Immature natural killer cell (primary cell): ENCODE measurements around the gene ATP6V0E1. TPM values are rescaled to one million over a fixed set of nuclear protein-coding genes. Genes with fewer than 3 reads are reported as not detected.
"Not testable (repeated sequence)": the region's sequence is repeated elsewhere in the genome, so short reads cannot be mapped to it uniquely, and the experiment has no call there.

Source experiments
- DNase-seq, 3 donors: peaks; one replicate each; pipeline ENCODE4 v3.0.0; 2022; ENCODE audit warnings: mixed read lengths in 1 of 3
- H3K27ac Mint-ChIP-seq, 6 donors: one replicate each; pipeline ENCODE4 v1.8.0; 2020; ENCODE audit warnings: mixed read lengths in 6 of 6, mild to moderate bottlenecking in 5 of 6, inconsistent platforms in 4 of 6, moderate library complexity in 3 of 6
- H3K27me3 Mint-ChIP-seq, 3 donors: one replicate each; pipeline ENCODE4 v1.8.0; 2020 to 2021; ENCODE audit warnings: low read depth in 3 of 3, mild to moderate bottlenecking in 3 of 3, mixed read lengths in 3 of 3, moderate library complexity in 3 of 3, inconsistent platforms in 1 of 3
- H3K36me3 Mint-ChIP-seq, 3 donors: one replicate each; pipeline ENCODE4 v1.8.0; 2020; ENCODE audit warnings: mixed read lengths in 3 of 3, inconsistent platforms in 2 of 3, mild to moderate bottlenecking in 2 of 3
- H3K4me1 Mint-ChIP-seq, 2 donors: one replicate each; pipeline ENCODE4 v1.8.0; 2020; ENCODE audit warnings: inconsistent platforms in 2 of 2, mild to moderate bottlenecking in 2 of 2, mixed read lengths in 2 of 2, moderate library complexity in 1 of 2
- H3K4me3 Mint-ChIP-seq, 5 donors: one replicate each; pipeline ENCODE4 v1.8.0; 2020; ENCODE audit warnings: mild to moderate bottlenecking in 5 of 5, mixed read lengths in 5 of 5, inconsistent platforms in 3 of 5, moderate library complexity in 3 of 5
- H3K9me3 Mint-ChIP-seq, 6 donors: one replicate each; pipeline ENCODE4 v1.8.0; 2020; ENCODE audit warnings: mild to moderate bottlenecking in 6 of 6, mixed read lengths in 6 of 6, inconsistent platforms in 4 of 6, moderate library complexity in 3 of 6
- polyA plus RNA-seq, 3 donors: library from polyadenylated mRNA; unstranded; fragments of 300-500 nt; fragmentation: Illumina TruSeq; gene quantifications; one replicate each; pipeline ENCODE4 v1.2.3, GENCODE V29; 2021

Gene ATP6V0E1
- polyA plus RNA-seq, 3 donors from 2014 or later = 474 to 487 (median 485) TPM

DNA sequence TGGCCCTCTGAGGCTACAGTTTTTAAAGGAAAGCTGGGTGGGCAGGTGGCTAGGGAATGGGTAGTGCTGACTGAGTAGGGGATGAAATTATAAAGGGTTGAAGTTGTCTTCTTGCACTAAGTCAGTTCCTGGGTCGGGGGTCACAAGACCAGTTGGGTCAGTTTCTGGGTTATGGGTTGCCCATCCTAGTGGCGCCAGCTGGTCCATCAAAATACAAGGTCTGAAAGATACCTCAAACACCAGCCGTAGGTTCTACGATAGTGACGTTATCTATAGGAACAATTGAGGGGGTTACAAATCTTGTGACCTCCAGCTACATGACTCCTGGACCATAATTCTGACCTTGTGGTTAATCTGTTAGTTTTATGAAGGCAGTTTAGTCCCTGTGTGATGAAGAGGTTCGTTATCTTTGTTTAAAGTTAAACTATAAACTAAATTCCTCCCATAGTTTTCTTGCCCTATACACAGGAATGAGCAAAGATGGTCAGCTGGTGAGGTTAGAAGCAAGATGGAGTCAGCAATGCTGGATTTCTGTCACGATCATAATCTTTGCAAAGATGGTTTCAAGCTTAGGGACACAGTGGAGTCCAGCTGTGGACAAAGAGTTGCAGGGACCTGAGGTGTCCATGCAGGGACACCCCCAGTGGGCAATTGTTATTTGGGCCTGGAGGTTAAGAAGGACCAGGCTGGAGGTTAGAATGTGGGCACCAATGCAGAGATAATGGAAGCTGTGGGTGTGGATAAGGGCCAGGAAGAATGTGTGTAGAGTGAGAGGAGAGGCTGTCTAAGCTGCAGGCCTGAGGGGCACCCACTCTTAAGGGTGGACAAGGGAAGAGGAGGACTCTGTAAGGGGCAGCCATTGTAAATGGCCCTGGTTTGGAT, 58.6 kb downstream of the ATP6V0E1 start:
- H3K36me3 Mint-ChIP-seq = no peaks in the 10 kb centered on the region
- H3K4me3 Mint-ChIP-seq = no peak overlapping the region
- DNase-seq = no peak
- H3K4me1 Mint-ChIP-seq = peaks cover 6 to 22% of the 10 kb centered on the region in 2 donors
- peak overlapping the region in 2 of 6 donors; percentile 13 to 23 for H3K27ac Mint-ChIP-seq
- H3K27me3 Mint-ChIP-seq = no peaks in the 10 kb centered on the region
- H3K9me3 Mint-ChIP-seq = no peaks in the 10 kb centered on the region

DNA sequence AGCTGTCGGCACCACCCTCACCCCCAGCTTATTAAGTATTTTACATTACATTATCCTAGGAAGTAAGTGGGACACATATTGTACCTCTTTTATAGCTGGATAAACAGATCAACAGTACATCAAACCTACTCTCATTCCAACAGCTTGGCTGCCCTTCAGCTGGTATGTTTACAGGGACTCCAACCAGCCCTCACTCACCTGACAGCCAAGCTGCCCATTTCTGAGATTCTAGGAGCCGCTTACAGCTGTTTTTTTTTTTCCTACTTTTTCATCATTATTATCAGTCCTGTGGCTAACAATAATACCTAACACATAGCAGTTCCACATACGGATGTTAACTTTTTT, 59.2 kb downstream of the ATP6V0E1 start:
- peaks cover 0 to 3% (median 2%) of the 10 kb centered on the region in 3 donors for H3K27me3 Mint-ChIP-seq
- H3K9me3 Mint-ChIP-seq = no peaks in the 10 kb centered on the region
- DNase-seq = no peak
- no peak overlapping the region for H3K4me3 Mint-ChIP-seq
- no peak overlapping the region for H3K27ac Mint-ChIP-seq
- H3K4me1 Mint-ChIP-seq = peaks cover 3 to 17% of the 10 kb centered on the region in 2 donors
- H3K36me3 Mint-ChIP-seq = no peaks in the 10 kb centered on the region

DNA sequence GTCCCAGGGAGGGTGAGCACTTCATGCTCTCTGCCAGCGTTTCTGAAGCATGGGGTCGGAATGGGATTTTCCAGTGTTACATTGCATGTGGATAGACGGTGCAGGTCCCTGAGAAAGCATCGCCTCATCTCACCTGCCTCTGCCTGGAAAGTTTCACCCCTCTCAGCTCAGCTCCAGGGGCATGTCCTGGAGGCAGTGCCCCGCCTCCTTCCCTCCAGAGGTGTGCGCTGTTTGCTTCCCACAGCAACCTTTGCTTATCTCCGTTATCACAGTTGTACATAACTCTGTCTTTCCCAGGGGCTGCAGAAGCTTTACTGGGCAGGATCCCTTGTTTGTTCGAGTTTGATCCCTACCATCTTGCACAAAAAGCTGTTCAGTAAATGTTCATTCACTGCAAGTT, 61.9 kb downstream of the ATP6V0E1 start:
- Mint-ChIP-seq H3K36me3 (no peaks in the 10 kb centered on the region), H3K9me3 (no peaks in the 10 kb centered on the region), H3K27me3 (peaks cover 0 to 4% (median 4%) of the 10 kb centered on the region in 3 donors), H3K4me1 (no peaks in the 10 kb centered on the region), H3K4me3 (no peak overlapping the region), H3K27ac (no peak overlapping the region)
- DNase-seq = no peak

DNA sequence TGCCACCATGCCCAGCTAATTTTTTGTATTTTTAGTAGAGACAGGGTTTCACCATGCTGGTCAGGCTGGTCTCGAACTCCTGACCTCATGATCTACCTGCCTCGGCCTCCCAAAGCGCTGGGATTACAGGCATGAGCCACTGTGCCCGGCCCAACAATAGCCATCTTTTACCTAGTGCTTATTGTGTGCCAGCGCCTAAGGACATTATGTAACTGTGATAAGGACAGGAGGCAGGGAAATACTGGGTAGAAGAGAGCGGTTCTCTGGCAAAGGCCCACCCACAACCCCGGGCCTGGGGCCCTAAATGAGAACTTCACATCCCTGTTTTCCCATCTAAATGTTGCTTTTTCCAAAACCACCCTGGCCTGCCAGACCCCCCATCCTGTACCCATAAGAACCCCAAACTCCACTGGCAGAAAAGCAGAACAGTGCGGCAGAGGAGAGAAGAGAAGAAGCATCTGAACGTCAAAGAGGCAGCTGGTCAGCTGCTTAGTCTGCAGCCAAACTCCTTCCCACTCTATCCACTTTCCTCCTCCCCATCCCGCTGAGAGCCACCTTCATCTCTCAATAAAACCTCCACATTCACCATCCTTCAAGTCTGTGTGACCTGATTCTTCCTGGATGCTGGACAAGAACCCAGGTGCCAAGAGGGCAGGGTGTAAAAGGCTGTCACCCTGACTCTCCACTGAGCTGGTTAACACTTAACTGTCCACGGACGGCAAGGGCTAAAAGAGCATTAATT, 63.7 kb downstream of the ATP6V0E1 start:
- peaks cover 2 to 11% (median 7%) of the 10 kb centered on the region in 3 donors for H3K27me3 Mint-ChIP-seq
- not testable (repeated sequence) for H3K9me3 Mint-ChIP-seq, DNase-seq, H3K27ac Mint-ChIP-seq, H3K4me1 Mint-ChIP-seq, H3K4me3 Mint-ChIP-seq, H3K36me3 Mint-ChIP-seq

DNA sequence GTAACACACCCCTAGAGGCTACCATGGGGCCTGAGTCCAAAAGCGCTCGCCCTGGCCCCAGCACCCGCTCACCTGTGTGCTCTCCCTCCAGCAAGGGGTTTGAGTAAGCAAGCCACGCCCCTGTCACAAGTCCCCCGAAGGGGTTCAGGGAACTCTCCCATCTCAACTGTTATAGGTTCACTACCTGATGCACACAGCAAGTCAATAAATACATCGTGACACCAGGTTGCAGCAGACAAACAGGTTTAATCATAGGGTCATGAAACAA, 64.2 kb downstream of the ATP6V0E1 start:
- Mint-ChIP-seq H3K36me3 (no peaks in the 10 kb centered on the region), H3K9me3 (no peaks in the 10 kb centered on the region), H3K27ac (no peak overlapping the region)

DNA sequence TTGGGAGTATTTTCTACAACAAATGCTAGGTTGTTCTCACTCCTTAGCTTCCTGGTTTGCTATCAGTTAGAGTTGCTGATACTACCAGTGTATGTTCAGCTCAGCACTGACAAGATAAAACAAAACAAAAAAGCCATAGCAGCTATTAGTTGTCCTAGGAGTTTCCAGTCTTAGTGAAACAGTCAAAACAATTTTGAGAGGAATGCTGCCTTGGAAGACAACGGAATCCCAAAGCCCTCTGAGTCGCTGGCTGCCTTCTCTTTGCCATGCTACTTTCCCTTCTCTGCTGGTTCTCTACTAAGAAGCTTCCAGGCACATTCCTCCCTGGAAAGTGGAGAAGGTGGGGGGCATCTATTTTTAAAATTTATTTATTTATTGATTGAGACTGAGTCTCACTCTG, 67.2 kb downstream of the ATP6V0E1 start:
- no peak for DNase-seq
- Mint-ChIP-seq H3K4me1 (peaks cover 7 to 13% of the 10 kb centered on the region in 2 donors), H3K27me3 (peaks cover 2 to 11% (median 11%) of the 10 kb centered on the region in 3 donors), H3K9me3 (no peaks in the 10 kb centered on the region), H3K36me3 (no peaks in the 10 kb centered on the region), H3K4me3 (no peak overlapping the region), H3K27ac (no peak overlapping the region)

More for the DNA sequence above, 64.2 kb downstream of the ATP6V0E1 start:
- Mint-ChIP-seq H3K4me3 (no peak overlapping the region), H3K4me1 (no peaks in the 10 kb centered on the region), H3K27me3 (peaks cover 2 to 11% (median 7%) of the 10 kb centered on the region in 3 donors)
- DNase-seq = no peak

DNA sequence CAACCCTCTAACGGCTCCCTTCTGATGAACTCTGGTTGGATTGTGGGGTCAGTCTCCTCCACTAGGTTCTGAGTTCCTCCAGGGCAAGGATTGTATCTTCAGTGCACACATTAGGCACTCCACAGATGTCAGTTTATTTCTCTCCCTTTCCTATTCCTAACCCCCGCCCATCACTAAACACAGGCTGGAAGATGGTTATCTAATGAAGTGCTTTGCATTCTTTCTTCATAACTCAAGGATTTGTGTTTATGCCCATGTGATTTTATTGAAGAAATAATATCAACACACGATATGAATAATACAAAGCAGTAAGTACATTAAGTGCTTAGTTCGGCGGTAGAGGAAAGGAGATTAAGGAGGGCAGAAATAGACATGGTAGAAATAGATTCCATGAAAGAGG, 68.2 kb downstream of the ATP6V0E1 start:
- Mint-ChIP-seq H3K4me3 (no peak overlapping the region), H3K27me3 (peaks cover 7 to 17% (median 15%) of the 10 kb centered on the region in 3 donors), H3K27ac (no peak overlapping the region), H3K4me1 (peaks cover 9 to 16% of the 10 kb centered on the region in 2 donors), H3K9me3 (no peaks in the 10 kb centered on the region), H3K36me3 (no peaks in the 10 kb centered on the region)
- no peak for DNase-seq

DNA sequence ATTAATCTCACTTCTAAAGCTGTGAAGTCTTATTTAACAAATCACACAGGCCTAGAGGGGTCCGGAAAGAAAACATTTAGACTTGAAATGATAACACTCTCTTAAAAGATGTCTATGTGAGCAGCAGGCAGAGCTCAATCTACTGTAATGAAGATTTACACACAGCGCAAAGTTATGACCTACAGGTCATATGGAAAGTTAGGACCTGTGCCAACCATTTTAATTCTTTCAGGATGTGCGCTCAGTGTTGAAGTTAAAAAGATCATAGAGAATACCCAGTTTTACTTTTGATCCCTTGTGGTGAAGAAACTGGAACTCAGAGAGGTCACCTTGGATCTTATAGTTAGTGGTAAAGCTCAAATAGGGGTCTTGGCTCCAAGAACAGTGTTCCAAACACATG, 69.5 kb downstream of the ATP6V0E1 start:
- no peak overlapping the region for H3K27ac Mint-ChIP-seq

DNA sequence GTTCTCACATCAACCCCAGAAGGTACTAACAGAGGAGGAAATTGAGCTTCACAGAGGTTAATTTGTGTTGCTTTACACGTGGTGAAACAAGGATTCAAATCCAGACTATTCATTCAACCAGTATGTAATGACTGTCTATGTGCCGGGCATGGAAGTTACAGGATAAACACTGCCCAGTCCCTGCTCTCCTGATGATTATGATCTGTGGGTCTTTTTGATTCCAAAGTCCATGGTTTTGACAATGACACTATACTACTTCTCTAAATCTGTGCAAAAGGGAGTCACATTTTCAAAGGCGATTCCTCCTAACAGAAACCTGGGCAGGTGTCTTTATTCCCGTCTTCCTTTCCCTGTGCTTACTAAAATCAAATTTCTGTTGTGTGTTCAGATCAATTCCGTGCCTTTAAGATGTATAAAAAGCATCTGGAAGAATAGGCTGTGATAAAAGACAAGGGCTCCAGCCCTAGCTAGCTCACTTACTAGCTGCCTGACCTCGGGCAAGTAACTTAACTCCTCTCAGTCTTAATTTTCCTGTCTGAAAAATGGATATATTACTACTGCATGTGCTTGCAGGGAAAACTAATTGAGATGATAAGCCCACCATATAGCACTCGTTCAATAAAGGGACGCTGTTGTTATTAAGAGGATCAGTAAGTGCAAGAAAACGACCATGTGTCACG, 71.6 kb downstream of the ATP6V0E1 start:
- H3K9me3 Mint-ChIP-seq = no peaks in the 10 kb centered on the region
- H3K4me3 Mint-ChIP-seq = peak overlapping the region; percentile 94 to 98 (median 95)
- peaks cover 25 to 33% of the 10 kb centered on the region in 2 donors for H3K4me1 Mint-ChIP-seq
- H3K36me3 Mint-ChIP-seq = no peaks in the 10 kb centered on the region
- peaks cover 9 to 17% (median 16%) of the 10 kb centered on the region in 3 donors for H3K27me3 Mint-ChIP-seq
- DNase-seq = no peak
- peak overlapping the region; percentile 72 to 94 (median 93) for H3K27ac Mint-ChIP-seq

More for the DNA sequence above, 69.5 kb downstream of the ATP6V0E1 start:
- H3K4me3 Mint-ChIP-seq = no peak overlapping the region
- peaks cover 16 to 25% of the 10 kb centered on the region in 2 donors for H3K4me1 Mint-ChIP-seq
- H3K9me3 Mint-ChIP-seq = no peaks in the 10 kb centered on the region
- no peak for DNase-seq
- no peaks in the 10 kb centered on the region for H3K36me3 Mint-ChIP-seq
- peaks cover 9 to 17% (median 16%) of the 10 kb centered on the region in 3 donors for H3K27me3 Mint-ChIP-seq

DNA sequence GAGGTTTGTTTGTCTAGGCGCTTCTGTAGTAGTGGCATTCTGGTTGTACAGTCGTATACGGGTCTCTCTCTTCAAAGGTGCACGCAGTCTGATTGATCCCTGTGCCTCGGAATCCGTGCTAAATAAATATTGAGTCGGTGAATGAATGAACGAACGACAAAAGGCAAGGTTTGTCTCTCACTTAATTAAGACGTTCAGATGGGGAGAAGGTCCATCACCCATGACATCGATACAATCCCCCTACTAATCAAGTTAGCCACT, 72.1 kb downstream of the ATP6V0E1 start:
- Mint-ChIP-seq H3K9me3 (no peaks in the 10 kb centered on the region), H3K4me1 (peaks cover 28 to 38% of the 10 kb centered on the region in 2 donors), H3K36me3 (no peaks in the 10 kb centered on the region), H3K4me3 (peak overlapping the region; percentile 94 to 98 (median 95)), H3K27ac (peak overlapping the region; percentile 72 to 94 (median 93)), H3K27me3 (peaks cover 9 to 14% (median 13%) of the 10 kb centered on the region in 3 donors)
- DNase-seq = no peak

DNA sequence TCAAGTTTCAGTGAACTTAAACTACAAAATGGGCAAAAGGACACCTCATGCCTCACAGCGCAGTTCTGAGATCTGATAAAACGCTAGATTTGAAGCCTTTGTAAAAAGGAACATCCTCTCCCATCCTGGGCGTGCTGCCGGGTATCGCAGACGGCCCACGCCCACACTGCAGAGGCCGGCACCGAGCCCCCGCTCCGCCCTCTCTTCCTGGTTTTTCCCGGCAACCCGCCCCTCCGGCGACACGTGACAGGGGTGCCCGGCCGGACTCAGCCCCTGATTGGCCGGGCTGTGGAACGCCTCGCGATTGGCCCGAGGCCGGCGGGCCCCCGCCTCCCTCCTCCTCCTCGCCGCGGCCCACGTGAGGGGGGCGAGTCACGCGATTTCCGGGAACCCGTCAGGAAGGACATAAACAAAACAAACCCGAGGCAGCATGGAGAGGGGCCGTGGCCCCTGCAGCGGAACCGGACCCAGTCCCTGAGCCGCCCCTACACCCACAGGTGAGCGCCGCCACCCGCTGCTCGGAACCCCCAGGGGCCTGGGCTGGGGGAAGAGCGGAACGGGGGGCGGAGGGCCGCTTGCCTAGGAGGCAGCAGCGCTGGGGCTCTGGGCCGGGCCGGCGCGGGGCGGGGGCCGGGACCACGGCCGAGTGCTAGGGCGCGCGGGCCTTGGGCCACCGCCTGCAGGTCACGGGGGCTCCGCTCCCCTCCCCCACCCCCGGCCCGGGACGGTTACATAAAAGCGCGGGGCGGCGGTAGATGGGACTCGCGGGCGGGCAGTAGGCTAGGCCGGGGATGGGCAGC, 72.6 kb downstream of the ATP6V0E1 start, which contains the start of gene CREBRF:
TSS of gene CREBRF (plus strand) at position 370 of the 800 bp plus-strand sequence. CDS start 24,424 bp downstream, outside the sequence.
- Mint-ChIP-seq H3K4me1 (peaks cover 30 to 42% of the 10 kb centered on the region in 2 donors), H3K9me3 (no peaks in the 10 kb centered on the region), H3K27me3 (peaks cover 9 to 13% (median 12%) of the 10 kb centered on the region in 3 donors), H3K36me3 (no peaks in the 10 kb centered on the region), H3K27ac (peak within 1 kb of the TSS; percentile 90 to 96 (median 93)), H3K4me3 (peak within 1 kb of the TSS; percentile 94 to 98 (median 96))
- DNase-seq = peak; percentile 99

DNA sequence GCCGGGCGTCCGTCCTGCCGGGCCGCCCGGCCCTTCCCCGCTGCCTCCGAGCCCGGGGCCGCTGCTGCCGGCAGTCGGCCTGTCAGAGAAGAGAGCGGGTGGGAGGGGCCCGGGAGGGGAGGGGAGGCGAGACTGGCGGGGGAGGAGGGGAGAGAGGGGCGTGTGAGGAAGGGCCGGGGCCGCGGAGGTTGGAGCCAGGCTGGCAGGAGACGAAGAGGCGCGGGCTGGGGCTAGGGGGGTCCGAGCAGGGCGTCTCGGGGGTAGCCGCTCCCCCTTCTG, 73.2 kb downstream of the ATP6V0E1 start:
- peak overlapping the region; percentile 90 to 96 (median 92) for H3K27ac Mint-ChIP-seq
- H3K36me3 Mint-ChIP-seq = no peaks in the 10 kb centered on the region
- no peaks in the 10 kb centered on the region for H3K9me3 Mint-ChIP-seq
- H3K27me3 Mint-ChIP-seq = peaks cover 8 to 13% (median 9%) of the 10 kb centered on the region in 3 donors
- no peak for DNase-seq
- peak overlapping the region; percentile 92 to 97 (median 94) for H3K4me3 Mint-ChIP-seq
- H3K4me1 Mint-ChIP-seq = peaks cover 34 to 47% of the 10 kb centered on the region in 2 donors
